Frontal cortex (tissue), 4 donors: ENCODE results near the gene ARMC2. TPM values are rescaled to one million over a fixed set of nuclear protein-coding genes. Genes with fewer than 3 reads are reported as not detected.
A peak's percentile ranks its signal among the peaks of the same experiment; 100 is the strongest.
"Not testable (repeated sequence)": the region's sequence is repeated elsewhere in the genome, so short reads cannot be mapped to it uniquely, and the experiment has no call there.

Source experiments
- DNase-seq, 2 donors: peaks; one replicate each; pipeline ENCODE4 v3.0.0; 2012; ENCODE audit warnings: low spot score in 2 of 2
- FAIRE-seq: peaks from 2 replicates; lab custom pipeline; 2012; peaks lifted over from hg19 to GRCh38; lab: Jason Lieb, UNC
- total RNA-seq: library from RNA; depleted of rRNA; stranded (reverse); fragments of >200 nt; gene quantifications from one replicate; pipeline ENCODE4 v1.2.3, GENCODE V29; 2014
- donor health status: control.
- donor health status: control.
- donor health status: control.

Gene ARMC2
- total RNA-seq, 1 donor from 2014 or later: 16.3 TPM

GRCh38 chr6:108897371-108897770 is 49.1 kb downstream of the ARMC2 start:
- no peak for DNase-seq
- no peak for FAIRE-seq

- no peak for FAIRE-seq
- no peak for DNase-seq
These were observed 54.2 kb downstream of the ARMC2 start for GRCh38 chr6:108902382-108902792.

- DNase-seq (no peak), FAIRE-seq (no peak)
These were observed 55.6 kb downstream of the ARMC2 start for GRCh38 chr6:108903796-108904195.

- FAIRE-seq: no peak
- DNase-seq: no peak
These were observed 56.5 kb downstream of the ARMC2 start for GRCh38 chr6:108904741-108905140.

GRCh38 chr6:108914235-108915022 is 66.2 kb downstream of the ARMC2 start:
- DNase-seq (no peak), FAIRE-seq (no peak)

- DNase-seq (no peak), FAIRE-seq (no peak)
These were observed 67.0 kb downstream of the ARMC2 start for GRCh38 chr6:108915258-108915657.

GRCh38 chr6:108916026-108916686 is 67.9 kb downstream of the ARMC2 start:
- DNase-seq (no peak), FAIRE-seq (no peak)

- DNase-seq (no peak), FAIRE-seq (no peak)
These were observed 72.5 kb downstream of the ARMC2 start for GRCh38 chr6:108920751-108921150.

- DNase-seq (no peak), FAIRE-seq (no peak)
These were observed 73.5 kb downstream of the ARMC2 start for GRCh38 chr6:108921547-108922361.

GRCh38 chr6:108922499-108922898 is 74.3 kb downstream of the ARMC2 start:
- DNase-seq: no peak
- FAIRE-seq: no peak

- DNase-seq (no peak), FAIRE-seq (no peak)
These were observed 79.7 kb downstream of the ARMC2 start for GRCh38 chr6:108927927-108928326.

- FAIRE-seq: no peak
- no peak for DNase-seq
These were observed 80.4 kb downstream of the ARMC2 start for GRCh38 chr6:108928650-108929049.

- FAIRE-seq, DNase-seq: not testable (repeated sequence)
These were observed 82.9 kb downstream of the ARMC2 start for GRCh38 chr6:108931090-108931489.

- DNase-seq (no peak), FAIRE-seq (no peak)
These were observed 88.9 kb downstream of the ARMC2 start for GRCh38 chr6:108937170-108937569.

GRCh38 chr6:108940741-108941140 is 92.5 kb downstream of the ARMC2 start:
- DNase-seq (no peak), FAIRE-seq (no peak)

GRCh38 chr6:108941281-108941680 is 93.1 kb downstream of the ARMC2 start:
- DNase-seq: no peak
- no peak for FAIRE-seq

- FAIRE-seq: peak; percentile 30
- DNase-seq: no peak
These were observed 93.6 kb downstream of the ARMC2 start for GRCh38 chr6:108941859-108942258.

GRCh38 chr6:108942556-108943492 is 94.6 kb downstream of the ARMC2 start:
- DNase-seq: no peak
- FAIRE-seq: no peak

- DNase-seq (no peak), FAIRE-seq (no peak)
These were observed 95.8 kb downstream of the ARMC2 start for GRCh38 chr6:108944071-108944470.
